Caco-2 (cell line): ENCODE results near the gene ARNT2. TPM values are rescaled to one million over a fixed set of nuclear protein-coding genes. Genes with fewer than 3 reads are reported as not detected.

Experiments
- BruUV-seq: library from RNA; stranded (reverse); fragments of 400-500 nt; replicated peaks from 2 replicates; lab custom pipeline; 2021; lab: Mats Ljungman, UMichigan
- CTCF ChIA-PET: fragments of 300-600 bp; sonication (Branson Sonifier 250); formaldehyde crosslinking; loops from one replicate; lab custom pipeline; 2022; ENCODE audit warnings: antibody characterized with exemption; lab: Charles Lee
- POLR2A ChIA-PET: fragments of 300-600 bp; sonication (Branson Sonifier 250); formaldehyde crosslinking; loops from one replicate; lab custom pipeline; 2022; ENCODE audit warnings: antibody characterized with exemption; lab: Charles Lee
- DNase-seq, 2 experiments: peaks; one replicate each; pipeline versions ENCODE4 v3.0.0 to v3.0.0-alpha.2; 2020 to 2022
- H3K27me3 ChIP-seq: replicated peaks from 2 replicates; pipeline ENCODE4 v1.6.0; 2011; ENCODE audit warnings: low read length; ENCODE audit not compliant: control insufficient read depth, insufficient read depth
- H3K36me3 ChIP-seq: 2 replicates; pipeline ENCODE4 v1.5.1; 2011; ENCODE audit warnings: low read length; ENCODE audit not compliant: control insufficient read depth, insufficient read depth
- H3K4me1 ChIP-seq: fragments of 250-450 bp; sonication (Bioruptor Pico); 2 replicates; pipeline ENCODE4 v1.5.1; 2020; ENCODE audit warnings: mild to moderate bottlenecking
- H3K4me3 ChIP-seq: 2 replicates; pipeline ENCODE4 v1.5.1; 2011; ENCODE audit warnings: low read depth, mild to moderate bottlenecking, control low read depth, low read length
- H3K9me3 ChIP-seq: fragments of 250-450 bp; sonication (Bioruptor Pico); 2 replicates; pipeline ENCODE4 v1.5.1; 2020; ENCODE audit warnings: mild to moderate bottlenecking, moderate library complexity
- H3K27ac Mint-ChIP-seq: one replicate; pipeline ENCODE4 v1.8.0; 2022; ENCODE audit warnings: mixed read lengths; ENCODE audit not compliant: unreplicated experiment
- H3K27me3 Mint-ChIP-seq: one replicate; pipeline ENCODE4 v1.8.0; 2022; ENCODE audit warnings: mixed read lengths; ENCODE audit not compliant: insufficient read depth, unreplicated experiment
- H3K36me3 Mint-ChIP-seq: one replicate; pipeline ENCODE4 v1.8.0; 2022; ENCODE audit warnings: mild to moderate bottlenecking, mixed read lengths; ENCODE audit not compliant: insufficient read depth, unreplicated experiment
- H3K4me1 Mint-ChIP-seq: one replicate; pipeline ENCODE4 v1.8.0; 2022; ENCODE audit warnings: low read depth, mixed read lengths; ENCODE audit not compliant: unreplicated experiment
- H3K4me3 Mint-ChIP-seq: one replicate; pipeline ENCODE4 v1.8.0; 2022; ENCODE audit warnings: mild to moderate bottlenecking, moderate library complexity, mixed read lengths; ENCODE audit not compliant: unreplicated experiment
- H3K9me3 Mint-ChIP-seq: one replicate; pipeline ENCODE4 v1.8.0; 2022; ENCODE audit warnings: mixed read lengths; ENCODE audit not compliant: unreplicated experiment
- CTCF ChIP-seq, 2 experiments: fragments of 200-600 bp in 1 of 2; IDR thresholded peaks; 1 replicate in 1 of 2; 2 replicates in 1 of 2; pipeline versions ENCODE4 v1.5.1 to v1.8.0; 2011 to 2022; ENCODE audit warnings: antibody characterized with exemption in 1 of 2, control low read depth in 1 of 2, inconsistent platforms in 1 of 2, low read depth in 1 of 2, low read length in 1 of 2, mild to moderate bottlenecking in 1 of 2, moderate library complexity in 1 of 2; ENCODE audit not compliant: insufficient read depth in 1 of 2, severe bottlenecking in 1 of 2, unreplicated experiment in 1 of 2
- intact Hi-C: fragments of 100-400 bp; cut with micrococcal nuclease; formaldehyde crosslinking; loops from one replicate; pipeline ENCODE4 v1.10.0; 2022; ENCODE audit not compliant: unreplicated experiment
- total RNA-seq: library from RNA; stranded (reverse); gene quantifications from 2 replicates; pipeline ENCODE4 v1.2.3, GENCODE V29; 2022

ARNT2 gene
- total RNA-seq, 1 experiment from 2014 or later, result 0.23 TPM

GRCh38 chr15:80547264-80547663 is 143.1 kb downstream of the ARNT2 start:
- no peaks in the 10 kb centered on the region for H3K36me3 ChIP-seq
- Mint-ChIP-seq H3K4me3 (no peak overlapping the region), H3K9me3 (no peaks in the 10 kb centered on the region), H3K36me3 (no peaks in the 10 kb centered on the region), H3K27ac (no peak overlapping the region), H3K27me3 (peaks cover 12% of the 10 kb centered on the region), H3K4me1 (no peaks in the 10 kb centered on the region)
- no peaks in the 10 kb centered on the region for H3K9me3 ChIP-seq
- no peaks in the 10 kb centered on the region for H3K27me3 ChIP-seq
- TF ChIP-seq CTCF (IDR thresholded peaks at IDR 0.05; ENCODE audit: insufficient read depth in 1 of 2, low read depth in 1 of 2, low read length in 1 of 2, severe bottlenecking in 1 of 2, unreplicated experiment in 1 of 2), result no peak
- ChIA-PET POLR2A (no interaction called here), CTCF (no interaction called here)
- BruUV-seq, result no TSS peak
- no peak for DNase-seq
- no peak overlapping the region for H3K4me3 ChIP-seq
- H3K4me1 ChIP-seq, result no peaks in the 10 kb centered on the region
- intact Hi-C loops, result no loop called here

- no TSS peak for BruUV-seq
These were observed 145.0 kb downstream of the ARNT2 start for GRCh38 chr15:80549191-80549590.

GRCh38 chr15:80549654-80550053 is 145.5 kb downstream of the ARNT2 start:
- POLR2A ChIA-PET, result no interaction called here
- CTCF ChIA-PET, result no interaction called here
- DNase-seq, result no peak
- no peak overlapping the region for H3K4me3 Mint-ChIP-seq
- H3K27me3 Mint-ChIP-seq, result peaks cover 12% of the 10 kb centered on the region
- Histone ChIP-seq H3K27me3 (no peaks in the 10 kb centered on the region), H3K9me3 (no peaks in the 10 kb centered on the region), H3K36me3 (no peaks in the 10 kb centered on the region), H3K4me1 (no peaks in the 10 kb centered on the region), H3K4me3 (no peak overlapping the region)
- intact Hi-C loops, result no loop called here
- no peak overlapping the region for H3K27ac Mint-ChIP-seq
- H3K9me3 Mint-ChIP-seq, result no peaks in the 10 kb centered on the region
- BruUV-seq, result no TSS peak
- no peaks in the 10 kb centered on the region for H3K4me1 Mint-ChIP-seq
- H3K36me3 Mint-ChIP-seq, result no peaks in the 10 kb centered on the region
- no peak for TF ChIP-seq CTCF (IDR thresholded peaks at IDR 0.05; ENCODE audit: insufficient read depth in 1 of 2, low read depth in 1 of 2, low read length in 1 of 2, severe bottlenecking in 1 of 2, unreplicated experiment in 1 of 2)

More at GRCh38 chr15:80549191-80549590, 145.0 kb downstream of the ARNT2 start:
- Histone ChIP-seq H3K9me3 (no peaks in the 10 kb centered on the region), H3K36me3 (no peaks in the 10 kb centered on the region), H3K27me3 (no peaks in the 10 kb centered on the region), H3K4me3 (no peak overlapping the region), H3K4me1 (no peaks in the 10 kb centered on the region)
- Mint-ChIP-seq H3K4me3 (no peak overlapping the region), H3K9me3 (no peaks in the 10 kb centered on the region), H3K36me3 (no peaks in the 10 kb centered on the region), H3K27ac (no peak overlapping the region), H3K4me1 (no peaks in the 10 kb centered on the region), H3K27me3 (peaks cover 12% of the 10 kb centered on the region)
- ChIA-PET POLR2A (no interaction called here), CTCF (no interaction called here)
- intact Hi-C loops, result no loop called here
- TF ChIP-seq CTCF (IDR thresholded peaks at IDR 0.05; ENCODE audit: insufficient read depth in 1 of 2, low read depth in 1 of 2, low read length in 1 of 2, severe bottlenecking in 1 of 2, unreplicated experiment in 1 of 2), result no peak
- DNase-seq, result no peak
